Posterior vena cava (tissue), 2 donors: ENCODE results near the gene CD79B. TPM values are rescaled to one million over a fixed set of nuclear protein-coding genes. Genes with fewer than 3 reads are reported as not detected.
"Not testable (repeated sequence)": the region's sequence is repeated elsewhere in the genome, so short reads cannot be mapped to it uniquely, and the experiment has no call there.

Experiments used
- DNase-seq: peaks from one replicate; pipeline ENCODE4 v3.0.0-alpha.2; 2020; ENCODE audit warnings: low spot score
- intact Hi-C, 2 donors: fragments of 100-400 bp; cut with DNase I; formaldehyde crosslinking; loops; one replicate each; pipeline versions ENCODE4 v1.14.1 to v1.14.2; 2022 to 2023
- total RNA-seq, 2 donors: library from RNA; stranded (reverse); fragmentation: NEBNext Ultra II Directional; extraction: Animal tissue kit (Norgen Biotek cat#: 25700); gene quantifications; one replicate each; pipeline ENCODE4 v1.2.1, GENCODE V29; 2021
- donor health status: DM: yes; HTN: yes; CAD: no.
- donor health status: DM: yes; HTN: yes; CAD: no.

The CD79B gene
- total RNA-seq, 2 donors from 2014 or later: 5.1 to 5.5 TPM

- intact Hi-C loops: loop anchor here (5.0 to 10.0 kb wide), 3 partner anchors 106 to 216 kb away; partner anchors contain the start of genes ERN1 (in 2 of the 2) and ICAM2 (in 1 of the 2)
- DNase-seq: no peak
These were observed 13.8 kb downstream of the CD79B start for GRCh38 chr17:63918305-63918704.

- DNase-seq: peak; percentile 49
- intact Hi-C loops: loop anchor here (5.0 to 10.0 kb wide), 3 partner anchors 107 to 217 kb away; partner anchors contain the start of genes ERN1 (in 2 of the 2) and ICAM2 (in 1 of the 2)
These were observed 14.5 kb downstream of the CD79B start for GRCh38 chr17:63917646-63918045.

- intact Hi-C loops: loop anchor here (5.0 to 10.0 kb wide), 3 partner anchors 108 to 218 kb away; partner anchors contain the start of genes ERN1 (in 2 of the 2) and ICAM2 (in 1 of the 2)
- DNase-seq: peak; percentile 53
These were observed 14.9 kb downstream of the CD79B start for GRCh38 chr17:63917206-63917605.

GRCh38 chr17:63916566-63917185, 15.5 kb downstream of the CD79B start:
- intact Hi-C loops: loop anchor here (5.0 to 10.0 kb wide), 3 partner anchors 108 to 218 kb away; partner anchors contain the start of genes ERN1 (in 2 of the 2) and ICAM2 (in 1 of the 2)
- peak; percentile 66 for DNase-seq

- DNase-seq: peak; percentile 26
- intact Hi-C loops: loop anchor here (5.0 to 10.0 kb wide), 3 partner anchors 109 to 219 kb away; partner anchors contain the start of genes ERN1 (in 2 of the 2) and ICAM2 (in 1 of the 2)
These were observed 16.4 kb downstream of the CD79B start for GRCh38 chr17:63915753-63916152.

GRCh38 chr17:63914471-63914870, 17.7 kb downstream of the CD79B start:
- intact Hi-C loops: loop anchor here in 1 of 2 donors (10.0 kb wide), 2 partner anchors 110 to 220 kb away; partner anchors contain the start of genes ERN1 and ICAM2

GRCh38 chr17:63911657-63912100, 20.5 kb downstream of the CD79B start:
- peak; percentile 76 for DNase-seq
- intact Hi-C loops: loop anchor here in 1 of 2 donors (10.0 kb wide), 2 partner anchors 113 to 223 kb away; partner anchors contain the start of genes ERN1 and ICAM2

More at GRCh38 chr17:63914471-63914870, 17.7 kb downstream of the CD79B start:
- peak; percentile 55 for DNase-seq

- DNase-seq: peak; percentile 61
- intact Hi-C loops: loop anchor here in 1 of 2 donors (10.0 kb wide), 2 partner anchors 114 to 224 kb away; partner anchors contain the start of genes ERN1 and ICAM2
These were observed 21.0 kb downstream of the CD79B start, which contains the start of gene CSHL1 for GRCh38 chr17:63911041-63911635. TSS of gene CSHL1 (minus strand) at chr17:63911258. CDS start at chr17:63911196, 62 bp downstream.

- intact Hi-C loops: loop anchor here in 1 of 2 donors (10.0 kb wide), 2 partner anchors 115 to 225 kb away; partner anchors contain the start of genes ERN1 and ICAM2
- peak; percentile 74 for DNase-seq
These were observed 22.0 kb downstream of the CD79B start for GRCh38 chr17:63910096-63910495.

- peak; percentile 47 for DNase-seq
- intact Hi-C loops: not testable (repeated sequence)
These were observed 22.5 kb downstream of the CD79B start for GRCh38 chr17:63909586-63909985.

GRCh38 chr17:63907161-63907778, 24.9 kb downstream of the CD79B start:
- peak; percentile 28 for DNase-seq
- intact Hi-C loops: not testable (repeated sequence)

GRCh38 chr17:63904796-63905195, 27.3 kb downstream of the CD79B start:
- intact Hi-C loops, DNase-seq: not testable (repeated sequence)

GRCh38 chr17:63903787-63904201, 28.3 kb downstream of the CD79B start:
- intact Hi-C loops: not testable (repeated sequence)
- peak; percentile 19 for DNase-seq

- DNase-seq, intact Hi-C loops: not testable (repeated sequence)
These were observed 30.2 kb downstream of the CD79B start for GRCh38 chr17:63901971-63902370.

GRCh38 chr17:63898899-63899798, 33.0 kb downstream of the CD79B start:
- intact Hi-C loops: not testable (repeated sequence)
- DNase-seq: peak; percentile 22

GRCh38 chr17:63896524-63897354, 35.4 kb downstream of the CD79B start, which contains the start of gene CSH1:
TSS of gene CSH1 (minus strand) at chr17:63896574. CDS start at chr17:63896511, 63 bp downstream.
- DNase-seq: peak; percentile 46
- intact Hi-C loops: not testable (repeated sequence)

GRCh38 chr17:63894821-63895220, 37.3 kb downstream of the CD79B start:
- intact Hi-C loops: not testable (repeated sequence)
- peak; percentile 51 for DNase-seq
